Omental fat pad (tissue), 4 donors: ENCODE data around the gene SRSF7. TPM values are rescaled to one million over a fixed set of nuclear protein-coding genes. Genes with fewer than 3 reads are reported as not detected.

ENCODE experiments used
- ATAC-seq: fragments of 150-250 bp; one replicate; pipeline ENCODE4 v1.9.1; 2016; ENCODE audit warnings: mild to moderate bottlenecking, moderate library complexity; ENCODE audit not compliant: low FRiP score
- DNase-seq: peaks from one replicate; pipeline ENCODE4 v3.0.0-alpha.2; 2019; ENCODE audit warnings: low spot score
- total RNA-seq, 4 donors: library from RNA; depleted of rRNA; stranded (reverse); fragments of >200 nt; gene quantifications; one replicate each; pipeline ENCODE4 v1.1.0, GENCODE V29; 2016
- TF ChIP-seq, protein P1 (sequence below), 3 donors: fragments of 450-650 bp; IDR thresholded peaks; one replicate each; pipeline ENCODE4 v1.5.1; 2016 to 2017; ENCODE audit warnings: antibody characterized with exemption in 3 of 3, mild to moderate bottlenecking in 3 of 3, moderate library complexity in 2 of 3

SRSF7 gene
- total RNA-seq, 4 donors from 2014 or later: 105 to 234 (median 129) TPM

GRCh38 chr2:38754506-38754905, 3.3 kb upstream of the SRSF7 start:
- TF ChIP-seq, protein P1, sequence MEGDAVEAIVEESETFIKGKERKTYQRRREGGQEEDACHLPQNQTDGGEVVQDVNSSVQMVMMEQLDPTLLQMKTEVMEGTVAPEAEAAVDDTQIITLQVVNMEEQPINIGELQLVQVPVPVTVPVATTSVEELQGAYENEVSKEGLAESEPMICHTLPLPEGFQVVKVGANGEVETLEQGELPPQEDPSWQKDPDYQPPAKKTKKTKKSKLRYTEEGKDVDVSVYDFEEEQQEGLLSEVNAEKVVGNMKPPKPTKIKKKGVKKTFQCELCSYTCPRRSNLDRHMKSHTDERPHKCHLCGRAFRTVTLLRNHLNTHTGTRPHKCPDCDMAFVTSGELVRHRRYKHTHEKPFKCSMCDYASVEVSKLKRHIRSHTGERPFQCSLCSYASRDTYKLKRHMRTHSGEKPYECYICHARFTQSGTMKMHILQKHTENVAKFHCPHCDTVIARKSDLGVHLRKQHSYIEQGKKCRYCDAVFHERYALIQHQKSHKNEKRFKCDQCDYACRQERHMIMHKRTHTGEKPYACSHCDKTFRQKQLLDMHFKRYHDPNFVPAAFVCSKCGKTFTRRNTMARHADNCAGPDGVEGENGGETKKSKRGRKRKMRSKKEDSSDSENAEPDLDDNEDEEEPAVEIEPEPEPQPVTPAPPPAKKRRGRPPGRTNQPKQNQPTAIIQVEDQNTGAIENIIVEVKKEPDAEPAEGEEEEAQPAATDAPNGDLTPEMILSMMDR (IDR thresholded peaks at IDR 0.05): no peak
- DNase-seq (no peak), ATAC-seq (no peak)

DNA sequence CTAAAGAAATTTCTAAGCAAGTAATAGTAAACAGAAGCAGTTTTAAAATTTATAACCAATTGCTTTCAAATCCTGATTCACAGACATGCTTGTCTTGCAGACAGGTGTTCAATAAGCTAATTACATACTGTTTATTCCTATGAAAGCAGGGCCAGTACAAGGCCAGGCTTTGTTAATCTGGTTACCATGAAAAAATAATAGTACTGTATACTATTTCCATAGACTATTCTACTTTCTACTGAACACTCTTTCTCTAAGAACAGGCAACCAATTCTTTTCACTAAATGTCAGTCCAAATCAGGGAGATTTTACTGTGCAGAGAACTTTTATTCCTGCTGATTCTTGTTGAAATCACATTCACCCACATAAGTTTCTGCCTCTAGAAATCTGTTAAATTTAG, 2.9 kb upstream of the SRSF7 start:
- DNase-seq (no peak), ATAC-seq (no peak)
- TF ChIP-seq, protein P1 (IDR thresholded peaks at IDR 0.05): no peak

DNA sequence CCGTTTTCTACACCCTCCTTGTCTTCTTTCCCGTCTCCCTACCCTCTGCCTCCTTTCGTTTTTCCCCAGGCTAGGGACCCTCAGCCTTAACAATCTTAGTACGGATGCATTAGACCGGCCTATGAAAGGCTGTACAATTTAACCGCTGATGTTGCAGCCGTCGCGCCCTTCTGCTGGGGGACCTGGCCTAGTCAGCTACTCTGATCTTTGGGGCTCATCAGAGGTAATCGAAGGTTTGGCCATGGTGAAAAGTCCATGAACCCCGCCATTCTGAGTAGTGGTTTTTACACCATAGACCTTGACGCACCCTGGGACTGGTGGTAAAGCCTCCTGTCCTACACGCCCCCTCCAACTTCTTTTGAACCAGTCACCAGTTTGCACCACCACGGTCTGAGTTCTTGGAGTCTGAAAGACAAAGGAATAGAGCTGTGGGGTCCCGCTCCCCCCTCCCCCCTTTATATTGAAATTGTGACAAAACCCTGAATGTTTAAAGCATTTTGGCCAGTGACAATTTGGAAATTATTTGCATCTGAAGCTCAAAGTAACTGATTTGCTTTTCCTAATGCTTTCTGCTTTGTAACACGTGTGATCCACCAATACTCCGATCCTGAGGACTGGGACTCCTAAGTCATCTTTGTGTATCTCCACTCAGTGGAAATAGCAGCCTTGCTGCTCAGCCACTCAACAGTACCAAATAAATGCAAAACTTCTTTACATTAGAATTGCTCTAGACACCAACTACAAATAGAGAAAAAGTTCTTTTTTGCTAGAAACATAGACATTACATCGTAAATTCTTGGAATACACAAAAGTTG, 642 bp upstream of the SRSF7 start:
- TF ChIP-seq, protein P1 (IDR thresholded peaks at IDR 0.05): no peak
- peak; percentile 33 for ATAC-seq
- no peak for DNase-seq

- ATAC-seq (peak; percentile 45), DNase-seq (no peak)
- TF ChIP-seq, protein P1 (IDR thresholded peaks at IDR 0.05): no peak
Observed at GRCh38 chr2:38750011-38750890, 910 bp downstream of the SRSF7 start.

GRCh38 chr2:38748943-38749804, 2.0 kb downstream of the SRSF7 start:
- TF ChIP-seq, protein P1 (IDR thresholded peaks at IDR 0.05): no peak
- ATAC-seq: no peak

GRCh38 chr2:38748391-38748790, 2.8 kb downstream of the SRSF7 start:
- TF ChIP-seq, protein P1 (IDR thresholded peaks at IDR 0.05): no peak

More at GRCh38 chr2:38748943-38749804, 2.0 kb downstream of the SRSF7 start:
- no peak for DNase-seq

More at GRCh38 chr2:38748391-38748790, 2.8 kb downstream of the SRSF7 start:
- DNase-seq: no peak
- no peak for ATAC-seq
